Left forelimb (tissue), 1 donor: ENCODE data around the gene THSD7B.
"Not testable (repeated sequence)": the region's sequence is repeated elsewhere in the genome, so short reads cannot be mapped to it uniquely, and the experiment has no call there.

Source experiments
- DNase-seq: peaks from one replicate; pipeline ENCODE4 v3.0.0-alpha.2; 2018; ENCODE audit warnings: low spot score

The THSD7B gene

GRCh38 chr2:136932700-136933099 is 167.4 kb downstream of the THSD7B start:
- no peak for DNase-seq

GRCh38 chr2:136935119-136935518 is 169.8 kb downstream of the THSD7B start:
- DNase-seq, result no peak

- no peak for DNase-seq
Observed at GRCh38 chr2:136956050-136956449, 190.7 kb downstream of the THSD7B start.

GRCh38 chr2:136957044-136957443 is 191.7 kb downstream of the THSD7B start:
- no peak for DNase-seq

GRCh38 chr2:136962105-136962725 is 196.9 kb downstream of the THSD7B start:
- DNase-seq, result no peak

GRCh38 chr2:136966485-136966884 is 201.1 kb downstream of the THSD7B start:
- no peak for DNase-seq

GRCh38 chr2:136980303-136980702 is 215.0 kb downstream of the THSD7B start:
- DNase-seq, result no peak

- not testable (repeated sequence) for DNase-seq
Observed at GRCh38 chr2:136981689-136982088, 216.3 kb downstream of the THSD7B start.

- no peak for DNase-seq
Observed at GRCh38 chr2:136985044-136985443, 219.7 kb downstream of the THSD7B start.

- no peak for DNase-seq
Observed at GRCh38 chr2:136986605-136987221, 221.4 kb downstream of the THSD7B start.

GRCh38 chr2:136990316-136990715 is 225.0 kb downstream of the THSD7B start:
- no peak for DNase-seq

- no peak for DNase-seq
Observed at GRCh38 chr2:136994793-136995192, 229.4 kb downstream of the THSD7B start.

- DNase-seq, result no peak
Observed at GRCh38 chr2:136997557-136997956, 232.2 kb downstream of the THSD7B start.

GRCh38 chr2:137000811-137001210 is 235.5 kb downstream of the THSD7B start:
- no peak for DNase-seq

GRCh38 chr2:137002896-137003295 is 237.6 kb downstream of the THSD7B start:
- DNase-seq, result no peak

- no peak for DNase-seq
Observed at GRCh38 chr2:137005210-137005609, 239.9 kb downstream of the THSD7B start.

GRCh38 chr2:137007938-137008337 is 242.6 kb downstream of the THSD7B start:
- DNase-seq, result no peak

- DNase-seq, result no peak
Observed at GRCh38 chr2:137009953-137010352, 244.6 kb downstream of the THSD7B start.

GRCh38 chr2:137020452-137021196 is 255.3 kb downstream of the THSD7B start:
- no peak for DNase-seq

- no peak for DNase-seq
Observed at GRCh38 chr2:137021763-137022162, 256.4 kb downstream of the THSD7B start.

GRCh38 chr2:137023205-137023604 is 257.9 kb downstream of the THSD7B start:
- no peak for DNase-seq

GRCh38 chr2:137031731-137032130 is 266.4 kb downstream of the THSD7B start:
- DNase-seq, result no peak

- no peak for DNase-seq
Observed at GRCh38 chr2:137036619-137037018, 271.3 kb downstream of the THSD7B start.
